T-helper 2 cell treated with Interferon-gamma antibody and Interleukin-4, amounts not matched to agents 5 μg/mL and 100 μg/mL, for 36 hours (primary cell): Measurements from ENCODE around the gene KDM2A.
A peak's percentile ranks its signal among the peaks of the same experiment; 100 is the strongest.

ENCODE experiments used
- DNase-seq: peaks from one replicate; pipeline ENCODE4 v3.0.0; 2021; ENCODE audit warnings: low spot score
- H3K27ac Mint-ChIP-seq: one replicate; pipeline ENCODE4 v1.8.0; 2021; ENCODE audit warnings: mild to moderate bottlenecking, mixed read lengths
- H3K27me3 Mint-ChIP-seq: one replicate; pipeline ENCODE4 v1.8.0; 2021; ENCODE audit warnings: low read depth, mixed read lengths
- H3K36me3 Mint-ChIP-seq: one replicate; pipeline ENCODE4 v1.8.0; 2021; ENCODE audit warnings: low read depth, mixed read lengths
- H3K4me1 Mint-ChIP-seq: one replicate; pipeline ENCODE4 v1.8.0; 2021; ENCODE audit warnings: low read depth, mixed read lengths
- H3K4me3 Mint-ChIP-seq: one replicate; pipeline ENCODE4 v1.8.0; 2022; ENCODE audit warnings: mild to moderate bottlenecking, moderate library complexity, mixed read lengths
- H3K9me3 Mint-ChIP-seq: one replicate; pipeline ENCODE4 v1.8.0; 2021; ENCODE audit warnings: mixed read lengths

The KDM2A gene

GRCh38 chr11:67118801-67119584 is at the start of gene KDM2A:
KDM2A (plus strand) TSS chr11:67119263; CDS start chr11:67121317, 2,054 bp downstream.
- peak; percentile 96 for DNase-seq
- Mint-ChIP-seq H3K36me3 (peaks cover 26% of the 10 kb centered on the region), H3K4me3 (peak within 1 kb of the TSS; percentile 99), H3K4me1 (peaks cover 18% of the 10 kb centered on the region), H3K9me3 (no peaks in the 10 kb centered on the region), H3K27ac (peak within 1 kb of the TSS; percentile 98), H3K27me3 (peaks cover 7% of the 10 kb centered on the region)

- H3K4me3 Mint-ChIP-seq = peak overlapping the region; percentile 57
- H3K4me1 Mint-ChIP-seq = no peaks in the 10 kb centered on the region
- H3K9me3 Mint-ChIP-seq = no peaks in the 10 kb centered on the region
- DNase-seq = peak; percentile 77
- no peak overlapping the region for H3K27ac Mint-ChIP-seq
- no peaks in the 10 kb centered on the region for H3K36me3 Mint-ChIP-seq
- H3K27me3 Mint-ChIP-seq = peaks cover 8% of the 10 kb centered on the region
Observed at GRCh38 chr11:67071420-67072284, 47.4 kb upstream of the KDM2A start.

- Mint-ChIP-seq H3K9me3 (no peaks in the 10 kb centered on the region), H3K36me3 (no peaks in the 10 kb centered on the region), H3K27me3 (peaks cover 8% of the 10 kb centered on the region), H3K4me1 (no peaks in the 10 kb centered on the region), H3K27ac (no peak overlapping the region), H3K4me3 (no peak overlapping the region)
- no peak for DNase-seq
Observed at GRCh38 chr11:67072295-67072694, 46.8 kb upstream of the KDM2A start.

- Mint-ChIP-seq H3K4me3 (no peak overlapping the region), H3K27ac (no peak overlapping the region), H3K36me3 (no peaks in the 10 kb centered on the region), H3K4me1 (no peaks in the 10 kb centered on the region), H3K27me3 (peaks cover 8% of the 10 kb centered on the region), H3K9me3 (no peaks in the 10 kb centered on the region)
- DNase-seq = no peak
Observed at GRCh38 chr11:67073908-67074307, 45.2 kb upstream of the KDM2A start.

- DNase-seq = no peak
- Mint-ChIP-seq H3K4me1 (no peaks in the 10 kb centered on the region), H3K27ac (no peak overlapping the region), H3K4me3 (no peak overlapping the region), H3K36me3 (no peaks in the 10 kb centered on the region), H3K27me3 (no peaks in the 10 kb centered on the region), H3K9me3 (no peaks in the 10 kb centered on the region)
Observed at GRCh38 chr11:67076202-67076601, 42.9 kb upstream of the KDM2A start.

GRCh38 chr11:67079065-67079705 is 39.9 kb upstream of the KDM2A start:
- Mint-ChIP-seq H3K36me3 (no peaks in the 10 kb centered on the region), H3K4me1 (peaks cover 9% of the 10 kb centered on the region), H3K27me3 (no peaks in the 10 kb centered on the region), H3K27ac (no peak overlapping the region), H3K4me3 (no peak overlapping the region), H3K9me3 (no peaks in the 10 kb centered on the region)
- no peak for DNase-seq

GRCh38 chr11:67082071-67082791 is 36.8 kb upstream of the KDM2A start:
- H3K27ac Mint-ChIP-seq = no peak overlapping the region
- H3K27me3 Mint-ChIP-seq = no peaks in the 10 kb centered on the region
- no peaks in the 10 kb centered on the region for H3K9me3 Mint-ChIP-seq
- no peak for DNase-seq
- H3K4me1 Mint-ChIP-seq = peaks cover 9% of the 10 kb centered on the region
- H3K36me3 Mint-ChIP-seq = no peaks in the 10 kb centered on the region
- no peak overlapping the region for H3K4me3 Mint-ChIP-seq

GRCh38 chr11:67083786-67084366 is 35.2 kb upstream of the KDM2A start:
- no peaks in the 10 kb centered on the region for H3K9me3 Mint-ChIP-seq
- H3K4me1 Mint-ChIP-seq = peaks cover 9% of the 10 kb centered on the region
- DNase-seq = no peak
- H3K36me3 Mint-ChIP-seq = no peaks in the 10 kb centered on the region
- no peak overlapping the region for H3K27ac Mint-ChIP-seq
- H3K27me3 Mint-ChIP-seq = no peaks in the 10 kb centered on the region
- H3K4me3 Mint-ChIP-seq = no peak overlapping the region

- H3K27me3 Mint-ChIP-seq = no peaks in the 10 kb centered on the region
Observed at GRCh38 chr11:67085617-67086016, 33.4 kb upstream of the KDM2A start.

GRCh38 chr11:67090717-67091116 is 28.3 kb upstream of the KDM2A start:
- Mint-ChIP-seq H3K4me3 (no peak overlapping the region), H3K9me3 (no peaks in the 10 kb centered on the region), H3K4me1 (no peaks in the 10 kb centered on the region), H3K27me3 (no peaks in the 10 kb centered on the region), H3K27ac (no peak overlapping the region), H3K36me3 (no peaks in the 10 kb centered on the region)
- no peak for DNase-seq

More at GRCh38 chr11:67085617-67086016, 33.4 kb upstream of the KDM2A start:
- no peak for DNase-seq
- Mint-ChIP-seq H3K27ac (no peak overlapping the region), H3K36me3 (no peaks in the 10 kb centered on the region), H3K4me1 (peaks cover 9% of the 10 kb centered on the region), H3K9me3 (no peaks in the 10 kb centered on the region), H3K4me3 (no peak overlapping the region)

GRCh38 chr11:67095214-67095507 is 23.9 kb upstream of the KDM2A start:
- Mint-ChIP-seq H3K27ac (no peak overlapping the region), H3K36me3 (no peaks in the 10 kb centered on the region), H3K4me1 (peaks cover 10% of the 10 kb centered on the region), H3K27me3 (no peaks in the 10 kb centered on the region), H3K4me3 (no peak overlapping the region), H3K9me3 (no peaks in the 10 kb centered on the region)
- DNase-seq = no peak

- Mint-ChIP-seq H3K27me3 (no peaks in the 10 kb centered on the region), H3K4me3 (no peak overlapping the region), H3K9me3 (no peaks in the 10 kb centered on the region), H3K27ac (no peak overlapping the region), H3K4me1 (peaks cover 18% of the 10 kb centered on the region), H3K36me3 (no peaks in the 10 kb centered on the region)
- DNase-seq = no peak
Observed at GRCh38 chr11:67098799-67099429, 20.1 kb upstream of the KDM2A start.

GRCh38 chr11:67099831-67100324 is 19.2 kb upstream of the KDM2A start:
- H3K27ac Mint-ChIP-seq = peak overlapping the region; percentile 43
- H3K36me3 Mint-ChIP-seq = no peaks in the 10 kb centered on the region
- no peaks in the 10 kb centered on the region for H3K9me3 Mint-ChIP-seq
- no peak overlapping the region for H3K4me3 Mint-ChIP-seq
- no peaks in the 10 kb centered on the region for H3K27me3 Mint-ChIP-seq
- DNase-seq = no peak
- H3K4me1 Mint-ChIP-seq = peaks cover 23% of the 10 kb centered on the region
